Endometrial microvascular endothelial cells (primary cell): ENCODE measurements around the gene DUSP28. TPM values are rescaled to one million over a fixed set of nuclear protein-coding genes. Genes with fewer than 3 reads are reported as not detected.

Experiments used
- in situ Hi-C: cut with HindIII; loops from 2 replicates; pipeline ENCODE4 v1.10.0; 2017; ENCODE audit warnings: low sequenced_read_pairs, low pct_unique_long_range_greater_than_20kb; ENCODE audit errors: inconsistent ontology term
- total RNA-seq: library from RNA; depleted of rRNA; stranded (reverse); fragments of >200 nt; gene quantifications from one replicate; pipeline ENCODE4 v1.2.3, GENCODE V29; 2015; ENCODE audit errors: inconsistent ontology term

Gene DUSP28
- total RNA-seq, 1 donor from 2014 or later, result 2.8 TPM

- in situ Hi-C loops, result no loop called here
Observed at GRCh38 chr2:240604939-240605716, 45.0 kb downstream of the DUSP28 start.

DNA sequence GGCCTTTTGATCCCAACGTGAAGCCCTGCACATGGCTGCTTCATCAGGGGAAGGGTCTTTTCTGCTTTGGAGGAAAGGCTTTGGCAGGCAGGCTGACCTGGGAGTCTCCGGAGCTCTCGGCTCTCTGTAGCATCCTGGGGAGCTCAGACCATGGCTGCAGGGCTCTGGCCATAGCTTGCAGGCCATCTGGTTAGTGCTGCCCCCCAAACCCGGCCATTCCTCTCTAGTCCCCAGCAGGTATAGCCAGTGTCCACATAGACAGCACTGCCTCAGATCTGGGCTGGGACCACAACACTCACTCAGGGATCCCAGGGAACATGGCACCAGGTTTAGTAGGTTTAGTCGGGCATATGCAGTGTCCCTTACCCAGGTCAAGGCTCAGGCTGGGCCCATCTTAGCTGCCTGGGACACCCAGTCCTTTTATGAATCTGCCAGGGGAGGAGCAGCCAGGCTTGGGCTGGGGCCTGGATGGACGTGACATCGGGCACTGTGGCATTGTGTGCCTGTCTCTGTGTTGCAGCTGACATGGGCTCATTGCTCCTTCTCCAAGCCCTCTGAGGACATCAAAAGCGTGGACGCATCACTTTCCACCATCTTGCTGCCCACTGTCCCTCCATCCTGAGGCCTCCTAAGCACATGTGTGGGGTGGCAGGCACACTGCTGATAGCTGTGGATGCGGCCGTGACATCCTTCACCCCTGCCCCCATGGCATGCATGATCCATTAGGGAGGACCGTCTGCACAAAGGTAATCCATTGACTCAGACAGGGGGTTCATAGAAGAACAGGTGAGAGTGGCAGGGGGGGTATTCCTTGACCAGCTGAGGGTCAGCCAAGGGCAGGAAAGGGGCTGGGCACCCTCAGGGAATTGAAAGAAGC is 45.9 kb downstream of the DUSP28 start:
- in situ Hi-C loops, result no loop called here

- in situ Hi-C loops, result no loop called here
Observed at GRCh38 chr2:240611601-240612210, 51.5 kb downstream of the DUSP28 start.

Other genes starting within 250 kb of the DUSP28 start
- 41.4 TPM for gene GPC1, start 124.7 kb upstream of the DUSP28 start, total RNA-seq
- 3.0 TPM for gene ANKMY1, start 2.4 kb upstream of the DUSP28 start, total RNA-seq
- gene RNPEPL1, start 8.1 kb downstream of the DUSP28 start, total RNA-seq, result 23.2 TPM
- 19.8 TPM for gene CAPN10, start 26.4 kb downstream of the DUSP28 start, total RNA-seq
- 0.46 TPM for gene GPR35, start 65.1 kb downstream of the DUSP28 start, total RNA-seq
- gene AQP12B, start 122.5 kb downstream of the DUSP28 start, total RNA-seq, result not detected
- not detected for gene AQP12A, start 131.5 kb downstream of the DUSP28 start, total RNA-seq